Smooth muscle cell (in vitro differentiated cells): Measurements from ENCODE around the gene KIF26A. TPM values are rescaled to one million over a fixed set of nuclear protein-coding genes. Genes with fewer than 3 reads are reported as not detected.

Experiments
- DNase-seq: peaks from one replicate; lab custom pipeline; 2025; ENCODE audit not compliant: unreplicated experiment; lab: John Stamatoyannopoulos, UW
- H2AFZ ChIP-seq: fragments of 200-600 bp; sonication (generic); 2 replicates; pipeline ENCODE4 v1.6.0; 2016; ENCODE audit warnings: antibody characterized with exemption, low read depth, mild to moderate bottlenecking
- H3F3A ChIP-seq: fragments of 200-600 bp; sonication (generic); 2 replicates; pipeline ENCODE4 v1.6.0; 2017; ENCODE audit warnings: antibody characterized with exemption, low read depth
- H3K27ac ChIP-seq: fragments of 200-600 bp; sonication (generic); 2 replicates; pipeline ENCODE4 v1.5.1; 2016; ENCODE audit warnings: low read depth, mild to moderate bottlenecking
- H3K27me3 ChIP-seq: fragments of 200-600 bp; sonication (generic); 2 replicates; pipeline ENCODE4 v1.6.1; 2016; ENCODE audit warnings: low read depth, mild to moderate bottlenecking
- H3K36me3 ChIP-seq: fragments of 200-600 bp; sonication (generic); 2 replicates; pipeline ENCODE4 v1.5.1; 2016; ENCODE audit warnings: low read depth
- H3K4me1 ChIP-seq: fragments of 200-600 bp; sonication (generic); 2 replicates; pipeline ENCODE4 v1.5.1; 2016; ENCODE audit warnings: low read depth
- H3K4me2 ChIP-seq: fragments of 200-600 bp; sonication (generic); 2 replicates; pipeline ENCODE4 v1.6.0; 2016; ENCODE audit warnings: mild to moderate bottlenecking
- H3K4me3 ChIP-seq: fragments of 200-600 bp; sonication (generic); 2 replicates; pipeline ENCODE4 v1.5.1; 2016; ENCODE audit warnings: mild to moderate bottlenecking
- H3K79me2 ChIP-seq: fragments of 200-600 bp; sonication (generic); 2 replicates; pipeline ENCODE4 v1.6.0; 2016; ENCODE audit warnings: low read depth, mild to moderate bottlenecking
- H3K9ac ChIP-seq: fragments of 200-600 bp; sonication (generic); 2 replicates; pipeline ENCODE4 v1.6.0; 2016; ENCODE audit warnings: low read depth
- H3K9me3 ChIP-seq: fragments of 200-600 bp; sonication (generic); replicated peaks from 2 replicates; pipeline ENCODE4 v1.5.1; 2016; ENCODE audit warnings: low read depth
- H4K20me1 ChIP-seq: fragments of 200-600 bp; sonication (generic); 2 replicates; pipeline ENCODE4 v1.6.0; 2016; ENCODE audit warnings: low read depth
- WGBS: methylation state at CpG from one replicate; pipeline ENCODE4 v1.1.7; 2016; ENCODE audit warnings: low lambda C conversion rate; 5-methylcytosine and 5-hydroxymethylcytosine counted together
- polyA plus RNA-seq: library from polyadenylated mRNA; unstranded; fragments of >200 nt; fragmentation: Nextera tagmentation; extraction: Ambion mirVana; gene quantifications from 2 replicates; pipeline ENCODE4 v1.2.1, GENCODE V29; 2016
- total RNA-seq: library from RNA; depleted of rRNA; stranded (reverse); fragments of >200 nt; gene quantifications from 2 replicates; pipeline ENCODE4 v1.2.3, GENCODE V29; 2014
- TF ChIP-seq, protein P1 (sequence below): fragments of 200-600 bp; sonication (generic); IDR thresholded peaks from 2 replicates; pipeline ENCODE4 v1.5.1; 2017; ENCODE audit warnings: borderline replicate concordance, mild to moderate bottlenecking, antibody characterized with exemption; ENCODE audit not compliant: insufficient read depth, poor library complexity, severe bottlenecking

Gene KIF26A
- total and polyA plus RNA-seq, 2 experiments from 2014 or later = 4.4 to 5.9 TPM

DNA sequence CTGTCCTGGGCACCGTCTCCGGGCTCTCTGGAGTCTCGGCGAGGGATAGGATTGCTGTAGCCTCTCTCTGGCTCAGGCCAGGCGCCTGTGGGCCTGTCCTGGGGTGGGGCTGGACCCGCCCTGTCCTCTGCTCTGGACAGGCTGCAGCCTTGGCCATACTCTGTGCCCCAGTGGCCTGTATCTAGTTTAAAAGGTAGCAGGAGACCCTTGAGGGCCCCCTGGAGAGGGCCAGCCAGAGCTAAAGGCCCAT lies 1.8 kb downstream of the KIF26A start:
- peaks cover 16% of the 10 kb centered on the region for H4K20me1 ChIP-seq
- peaks cover 35% of the 10 kb centered on the region for H3K4me1 ChIP-seq
- H3K4me3 ChIP-seq = peak overlapping the region; percentile 69
- no peak for DNase-seq
- no peaks in the 10 kb centered on the region for H3K36me3 ChIP-seq
- H3K27me3 ChIP-seq = peaks cover 20% of the 10 kb centered on the region
- no peaks in the 10 kb centered on the region for H3F3A ChIP-seq
- H3K4me2 ChIP-seq = peak overlapping the region; percentile 98
- H3K79me2 ChIP-seq = peaks cover 8% of the 10 kb centered on the region
- H3K9me3 ChIP-seq = no peaks in the 10 kb centered on the region
- 78% methylated on average over 4 of the region's 6 CpGs for WGBS
- no peak overlapping the region for H2AFZ ChIP-seq
- H3K27ac ChIP-seq = no peak overlapping the region
- no peak overlapping the region for H3K9ac ChIP-seq
- TF ChIP-seq, protein P1, sequence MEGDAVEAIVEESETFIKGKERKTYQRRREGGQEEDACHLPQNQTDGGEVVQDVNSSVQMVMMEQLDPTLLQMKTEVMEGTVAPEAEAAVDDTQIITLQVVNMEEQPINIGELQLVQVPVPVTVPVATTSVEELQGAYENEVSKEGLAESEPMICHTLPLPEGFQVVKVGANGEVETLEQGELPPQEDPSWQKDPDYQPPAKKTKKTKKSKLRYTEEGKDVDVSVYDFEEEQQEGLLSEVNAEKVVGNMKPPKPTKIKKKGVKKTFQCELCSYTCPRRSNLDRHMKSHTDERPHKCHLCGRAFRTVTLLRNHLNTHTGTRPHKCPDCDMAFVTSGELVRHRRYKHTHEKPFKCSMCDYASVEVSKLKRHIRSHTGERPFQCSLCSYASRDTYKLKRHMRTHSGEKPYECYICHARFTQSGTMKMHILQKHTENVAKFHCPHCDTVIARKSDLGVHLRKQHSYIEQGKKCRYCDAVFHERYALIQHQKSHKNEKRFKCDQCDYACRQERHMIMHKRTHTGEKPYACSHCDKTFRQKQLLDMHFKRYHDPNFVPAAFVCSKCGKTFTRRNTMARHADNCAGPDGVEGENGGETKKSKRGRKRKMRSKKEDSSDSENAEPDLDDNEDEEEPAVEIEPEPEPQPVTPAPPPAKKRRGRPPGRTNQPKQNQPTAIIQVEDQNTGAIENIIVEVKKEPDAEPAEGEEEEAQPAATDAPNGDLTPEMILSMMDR = no peak

DNA sequence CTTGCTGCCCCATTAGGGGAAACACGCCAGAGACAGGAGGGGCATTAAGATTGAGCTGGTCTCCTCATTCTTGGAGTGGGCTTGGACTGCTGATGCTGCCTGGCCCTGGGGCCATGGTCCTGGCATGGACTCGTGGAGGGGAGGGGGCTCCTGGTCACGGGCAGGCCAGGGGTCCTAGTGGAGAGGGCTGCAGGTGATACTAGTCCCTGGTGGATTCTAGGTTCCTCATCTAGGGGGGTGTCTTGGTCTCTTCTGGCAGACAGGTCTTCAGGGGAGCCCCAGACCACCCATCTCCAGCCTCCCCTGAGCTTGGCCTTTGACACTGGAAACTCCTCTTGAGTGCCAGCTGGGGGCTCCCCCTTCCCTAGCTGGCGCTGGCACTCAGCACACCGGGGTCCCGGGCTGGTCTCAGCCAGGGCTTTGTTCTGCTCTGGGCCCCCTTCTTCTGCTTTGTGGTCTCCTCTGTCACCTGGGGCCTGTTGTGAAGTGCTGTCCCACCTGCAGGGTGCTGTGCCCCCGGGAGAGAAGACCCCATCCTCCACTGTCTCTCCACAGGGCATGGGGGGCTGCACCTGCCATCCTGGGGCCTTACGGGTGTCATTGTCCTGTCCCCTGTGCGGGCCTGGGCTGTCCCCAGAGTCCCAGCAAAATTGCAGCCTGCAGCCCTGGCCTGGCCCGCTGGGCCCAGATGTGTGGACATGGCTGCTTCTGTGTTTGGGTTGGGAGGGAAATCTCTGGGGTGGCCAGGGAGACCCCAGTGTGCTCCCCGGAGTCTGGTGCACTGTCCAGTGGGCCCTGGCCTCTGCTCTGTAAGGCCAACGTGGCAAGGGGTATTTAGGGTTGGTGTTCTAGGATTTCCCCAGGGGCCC lies 2.3 kb downstream of the KIF26A start:
- H3K4me3 ChIP-seq = peak overlapping the region; percentile 69
- 92% methylated on average over 12 of the region's 12 CpGs for WGBS
- H2AFZ ChIP-seq = no peak overlapping the region
- peaks cover 30% of the 10 kb centered on the region for H3K4me1 ChIP-seq
- peaks cover 16% of the 10 kb centered on the region for H4K20me1 ChIP-seq
- TF ChIP-seq, protein P1 = no peak
- no peak for DNase-seq
- H3K27me3 ChIP-seq = peaks cover 15% of the 10 kb centered on the region
- no peaks in the 10 kb centered on the region for H3K36me3 ChIP-seq
- peaks cover 8% of the 10 kb centered on the region for H3K79me2 ChIP-seq
- H3K4me2 ChIP-seq = peak overlapping the region; percentile 98
- no peaks in the 10 kb centered on the region for H3F3A ChIP-seq
- H3K9ac ChIP-seq = no peak overlapping the region
- no peaks in the 10 kb centered on the region for H3K9me3 ChIP-seq
- H3K27ac ChIP-seq = no peak overlapping the region

DNA sequence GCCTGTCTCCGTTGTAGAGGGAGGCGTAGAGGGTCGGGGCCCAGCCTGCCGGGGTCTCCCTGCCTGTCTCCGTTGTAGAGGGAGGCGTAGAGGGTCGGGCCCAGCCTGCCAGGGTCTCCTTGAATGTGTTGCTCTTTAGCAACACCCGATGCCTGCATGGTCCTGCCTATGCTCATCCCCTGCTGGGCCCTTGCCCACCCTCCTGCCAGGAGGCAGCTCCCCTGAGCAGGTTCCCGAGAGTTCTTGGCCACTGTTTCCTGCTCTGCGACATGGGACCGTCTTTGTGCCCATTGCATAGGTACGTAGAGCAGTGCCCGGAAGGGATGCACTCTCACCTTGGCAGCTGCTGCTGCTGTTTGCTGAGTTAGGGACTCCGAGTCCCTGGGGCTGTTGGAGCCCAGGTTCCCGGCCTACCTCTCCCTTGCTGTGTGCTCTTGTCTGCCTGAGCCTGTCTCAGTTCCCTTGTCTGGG lies 3.3 kb downstream of the KIF26A start:
- Histone ChIP-seq H2AFZ (no peak overlapping the region), H3K4me2 (no peak overlapping the region), H3K4me1 (peaks cover 24% of the 10 kb centered on the region), H3K36me3 (no peaks in the 10 kb centered on the region), H3F3A (no peaks in the 10 kb centered on the region), H3K9ac (no peak overlapping the region), H3K79me2 (peaks cover 8% of the 10 kb centered on the region), H3K27ac (no peak overlapping the region), H3K27me3 (peaks cover 8% of the 10 kb centered on the region), H3K9me3 (no peaks in the 10 kb centered on the region), H3K4me3 (no peak overlapping the region), H4K20me1 (peaks cover 16% of the 10 kb centered on the region)
- DNase-seq = no peak
- 97% methylated on average over 8 of the region's 15 CpGs for WGBS
- TF ChIP-seq, protein P1 = no peak
